ENCODE measurements around the gene SLC37A3. TPM values are rescaled to one million over a fixed set of nuclear protein-coding genes. Genes with fewer than 3 reads are reported as not detected.

The SLC37A3 gene
- total RNA-seq, 1 donor from 2014 or later = 35.2 TPM

DNA sequence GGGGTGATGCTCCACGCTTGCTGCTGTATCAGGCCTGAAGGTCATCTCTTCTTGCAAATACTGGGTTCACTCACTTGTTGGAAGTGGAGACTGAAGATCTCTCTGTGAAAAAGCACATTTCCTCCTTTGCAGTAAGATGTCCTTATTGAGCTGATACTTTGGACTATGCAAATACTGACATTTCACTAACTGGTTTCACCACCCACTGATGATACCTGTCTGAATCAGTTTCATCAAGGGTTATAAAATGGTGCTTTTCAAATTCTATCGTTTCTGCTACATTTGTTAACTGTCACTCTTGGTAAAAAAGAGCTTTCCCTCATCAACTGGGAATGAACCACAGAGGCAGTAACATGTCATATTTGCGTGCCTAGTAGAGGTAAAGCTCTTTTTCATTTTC, 41.0 kb upstream of the SLC37A3 start:
- Histone ChIP-seq H3K9me3 (no peaks in the 10 kb centered on the region), H3K27me3 (peaks cover 5% of the 10 kb centered on the region), H3K4me1 (no peaks in the 10 kb centered on the region), H3K36me3 (no peaks in the 10 kb centered on the region), H3K27ac (no peak overlapping the region), H3K4me3 (no peak overlapping the region)
- TF ChIP-seq CTCF (IDR thresholded peaks at IDR 0.05) = no peak
- DNase-seq (no peak), ATAC-seq (no peak)
- intact Hi-C loops (cut with DNase I) = no loop called here

- intact Hi-C loops (cut with DNase I) = no loop called here
- H3K36me3 ChIP-seq = no peaks in the 10 kb centered on the region
- H3K4me1 ChIP-seq = no peaks in the 10 kb centered on the region
- no peak overlapping the region for H3K27ac ChIP-seq
- peaks cover 5% of the 10 kb centered on the region for H3K27me3 ChIP-seq
- DNase-seq (peak; percentile 64), ATAC-seq (peak; percentile 43)
- no peak overlapping the region for H3K4me3 ChIP-seq
- TF ChIP-seq CTCF (IDR thresholded peaks at IDR 0.05) = no peak
- no peaks in the 10 kb centered on the region for H3K9me3 ChIP-seq
These were observed 37.0 kb upstream of the SLC37A3 start for GRCh38 chr7:140435252-140435895.

DNA sequence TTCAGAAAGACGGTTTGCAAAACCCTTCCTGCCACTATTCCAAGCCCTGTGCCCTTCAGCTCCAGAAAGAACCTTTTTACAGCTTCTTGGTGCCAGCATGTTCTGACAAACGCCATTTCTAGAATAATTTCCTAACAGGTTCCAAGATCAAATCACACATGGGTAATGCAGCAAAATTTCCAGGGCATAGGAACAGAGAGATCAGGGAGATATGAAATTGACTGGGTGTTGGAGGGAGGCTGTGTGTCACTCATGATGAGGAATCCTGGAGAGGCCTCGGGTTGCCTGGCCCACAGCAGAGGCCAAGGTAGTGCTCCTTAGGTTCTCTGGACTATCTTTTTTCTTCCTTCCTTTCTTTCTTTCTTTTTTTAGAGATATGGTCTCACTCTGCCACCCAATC, 35.1 kb upstream of the SLC37A3 start:
- intact Hi-C loops (cut with DNase I) = no loop called here
- H3K9me3 ChIP-seq = no peaks in the 10 kb centered on the region
- DNase-seq (no peak), ATAC-seq (no peak)
- no peak overlapping the region for H3K27ac ChIP-seq
- peaks cover 5% of the 10 kb centered on the region for H3K27me3 ChIP-seq
- no peak overlapping the region for H3K4me3 ChIP-seq
- no peaks in the 10 kb centered on the region for H3K36me3 ChIP-seq
- H3K4me1 ChIP-seq = no peaks in the 10 kb centered on the region
- TF ChIP-seq CTCF (IDR thresholded peaks at IDR 0.05) = no peak

GRCh38 chr7:140426130-140426529, 27.8 kb upstream of the SLC37A3 start:
- Histone ChIP-seq H3K4me3 (no peak overlapping the region), H3K9me3 (no peaks in the 10 kb centered on the region), H3K27me3 (no peaks in the 10 kb centered on the region), H3K4me1 (no peaks in the 10 kb centered on the region), H3K27ac (no peak overlapping the region), H3K36me3 (no peaks in the 10 kb centered on the region)
- ATAC-seq = no peak
- no peak for DNase-seq
- intact Hi-C loops (cut with DNase I) = no loop called here
- TF ChIP-seq CTCF (IDR thresholded peaks at IDR 0.05) = no peak

GRCh38 chr7:140425718-140426117, 27.4 kb upstream of the SLC37A3 start:
- H3K4me1 ChIP-seq = no peaks in the 10 kb centered on the region
- H3K36me3 ChIP-seq = no peaks in the 10 kb centered on the region
- intact Hi-C loops (cut with DNase I) = no loop called here
- no peak for DNase-seq
- no peak for ATAC-seq
- H3K9me3 ChIP-seq = no peaks in the 10 kb centered on the region
- no peak overlapping the region for H3K4me3 ChIP-seq
- TF ChIP-seq CTCF (IDR thresholded peaks at IDR 0.05) = no peak
- no peaks in the 10 kb centered on the region for H3K27me3 ChIP-seq
- no peak overlapping the region for H3K27ac ChIP-seq

GRCh38 chr7:140423501-140423900, 25.2 kb upstream of the SLC37A3 start:
- TF ChIP-seq CTCF (IDR thresholded peaks at IDR 0.05) = no peak
- no peaks in the 10 kb centered on the region for H3K4me1 ChIP-seq
- no peaks in the 10 kb centered on the region for H3K36me3 ChIP-seq
- ATAC-seq = no peak
- no peaks in the 10 kb centered on the region for H3K27me3 ChIP-seq
- no peaks in the 10 kb centered on the region for H3K9me3 ChIP-seq
- H3K27ac ChIP-seq = no peak overlapping the region
- no peak overlapping the region for H3K4me3 ChIP-seq
- intact Hi-C loops (cut with DNase I) = no loop called here
- no peak for DNase-seq

Measured in upper lobe of right lung (tissue), 1 donor.